WERI-Rb-1 (cell line): ENCODE results near the gene FABP2.
"Not testable (repeated sequence)": the region's sequence is repeated elsewhere in the genome, so short reads cannot be mapped to it uniquely, and the experiment has no call there.

Experiments
- DNase-seq: peaks from one replicate; pipeline ENCODE4 v3.0.0-alpha.2; 2020
- H3K27ac ChIP-seq: fragments of 250-450 bp; sonication (Bioruptor Pico); 2 replicates; pipeline ENCODE4 v1.5.1; 2020; ENCODE audit warnings: mild to moderate bottlenecking, moderate library complexity
- H3K27me3 ChIP-seq: fragments of 250-450 bp; sonication (Bioruptor Pico); 2 replicates; pipeline ENCODE4 v1.5.1; 2021; ENCODE audit warnings: mild to moderate bottlenecking, low read depth, moderate library complexity; ENCODE audit not compliant: insufficient read depth, severe bottlenecking
- H3K36me3 ChIP-seq: fragments of 250-450 bp; sonication (Bioruptor Pico); 2 replicates; pipeline ENCODE4 v1.5.1; 2020; ENCODE audit warnings: mild to moderate bottlenecking, moderate library complexity
- H3K4me3 ChIP-seq: 2 replicates; pipeline ENCODE4 v1.5.1; 2011; ENCODE audit warnings: low read depth, mild to moderate bottlenecking, control low read depth, low read length
- H3K9me3 ChIP-seq: fragments of 250-450 bp; sonication (Bioruptor Pico); 2 replicates; pipeline ENCODE4 v1.5.1; 2021; ENCODE audit warnings: mild to moderate bottlenecking, moderate library complexity; ENCODE audit not compliant: severe bottlenecking
- TF ChIP-seq, protein P1 (sequence below): IDR thresholded peaks from 2 replicates; pipeline ENCODE4 v1.5.1; 2011; ENCODE audit warnings: low read depth, mild to moderate bottlenecking, control low read depth, inconsistent platforms, low read length

Gene FABP2

DNA sequence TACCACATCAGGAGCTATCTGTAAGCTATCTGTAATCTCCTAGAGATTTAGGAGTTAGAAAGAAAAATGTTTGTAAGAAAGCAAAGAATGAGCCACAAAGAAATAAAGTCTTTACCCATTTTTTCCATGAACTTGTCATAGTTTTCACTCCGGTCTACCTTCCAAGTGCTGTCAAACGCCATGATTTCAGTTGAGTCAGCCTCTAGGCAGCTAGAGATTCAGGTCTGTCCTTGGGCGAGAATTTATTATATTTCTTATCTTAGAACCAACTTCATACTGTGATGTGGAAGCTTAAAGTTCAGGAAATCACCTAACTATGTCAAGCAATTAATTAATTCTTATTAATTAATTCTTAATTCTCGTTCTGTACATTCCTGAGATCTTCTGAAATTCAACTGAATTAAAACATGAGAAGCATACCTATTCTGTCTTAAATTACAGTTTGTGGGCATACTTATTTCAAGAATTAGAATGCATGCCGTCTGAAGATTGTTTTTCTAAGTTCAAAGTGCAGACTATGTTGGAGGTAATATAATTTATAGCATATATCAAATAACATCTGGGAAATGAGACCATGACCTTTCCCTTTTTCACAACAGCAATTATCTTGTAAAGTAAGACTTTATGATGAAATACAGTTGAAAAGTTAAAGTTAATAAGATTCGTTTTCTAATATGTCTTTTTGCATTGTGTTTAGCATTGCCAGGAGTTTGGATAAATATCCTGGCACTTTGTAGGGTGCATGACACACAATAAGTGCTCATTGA lies at the start of gene FABP2:
Gene FABP2 (minus strand): TSS at position 218 of the 767 bp plus-strand sequence. CDS start 36 bp downstream, at position 182.
- TF ChIP-seq, protein P1, sequence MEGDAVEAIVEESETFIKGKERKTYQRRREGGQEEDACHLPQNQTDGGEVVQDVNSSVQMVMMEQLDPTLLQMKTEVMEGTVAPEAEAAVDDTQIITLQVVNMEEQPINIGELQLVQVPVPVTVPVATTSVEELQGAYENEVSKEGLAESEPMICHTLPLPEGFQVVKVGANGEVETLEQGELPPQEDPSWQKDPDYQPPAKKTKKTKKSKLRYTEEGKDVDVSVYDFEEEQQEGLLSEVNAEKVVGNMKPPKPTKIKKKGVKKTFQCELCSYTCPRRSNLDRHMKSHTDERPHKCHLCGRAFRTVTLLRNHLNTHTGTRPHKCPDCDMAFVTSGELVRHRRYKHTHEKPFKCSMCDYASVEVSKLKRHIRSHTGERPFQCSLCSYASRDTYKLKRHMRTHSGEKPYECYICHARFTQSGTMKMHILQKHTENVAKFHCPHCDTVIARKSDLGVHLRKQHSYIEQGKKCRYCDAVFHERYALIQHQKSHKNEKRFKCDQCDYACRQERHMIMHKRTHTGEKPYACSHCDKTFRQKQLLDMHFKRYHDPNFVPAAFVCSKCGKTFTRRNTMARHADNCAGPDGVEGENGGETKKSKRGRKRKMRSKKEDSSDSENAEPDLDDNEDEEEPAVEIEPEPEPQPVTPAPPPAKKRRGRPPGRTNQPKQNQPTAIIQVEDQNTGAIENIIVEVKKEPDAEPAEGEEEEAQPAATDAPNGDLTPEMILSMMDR = no peak
- H3K27me3 ChIP-seq = no peaks in the 10 kb centered on the region

DNA sequence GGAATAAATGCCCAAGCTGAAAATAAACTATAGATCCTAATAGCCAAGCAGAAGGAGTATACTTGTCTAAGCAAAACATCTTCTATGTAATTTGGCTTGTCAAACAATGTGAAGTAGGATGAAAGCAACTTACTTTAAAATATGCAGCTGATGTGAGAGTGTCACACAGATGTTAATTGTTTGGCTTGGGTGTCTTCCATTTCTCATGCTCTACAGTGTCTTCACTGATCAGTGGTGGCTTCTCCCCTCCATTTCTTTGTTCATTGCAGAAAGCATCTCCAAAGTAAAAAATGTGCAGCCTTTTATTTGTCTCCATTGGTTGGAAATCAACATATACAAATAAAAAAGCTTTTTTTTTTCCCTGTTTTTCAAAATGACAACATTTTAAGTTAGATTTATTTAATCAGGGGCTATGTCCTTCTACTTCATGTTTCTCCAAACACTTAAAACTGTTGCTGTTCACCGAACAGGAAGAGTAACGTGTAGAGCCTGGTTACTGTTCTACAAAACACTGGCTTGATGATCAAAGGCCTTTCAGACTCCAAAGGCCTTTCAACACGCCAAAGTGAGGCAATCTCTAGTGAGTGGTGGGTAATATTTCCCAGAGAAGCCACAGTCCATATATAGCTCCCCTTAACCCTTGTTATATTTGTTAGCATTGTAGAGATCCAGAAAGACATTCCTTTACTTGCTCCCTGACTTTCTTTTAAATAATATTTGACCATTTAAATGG lies 49.2 kb upstream of the FABP2 start:
- H3K27ac ChIP-seq, H3K36me3 ChIP-seq, H3K27me3 ChIP-seq, DNase-seq, H3K4me3 ChIP-seq, H3K9me3 ChIP-seq: not testable (repeated sequence)

More for the DNA sequence above, at the start of gene FABP2:
- Histone ChIP-seq H3K27ac (no peak within 1 kb of the TSS), H3K9me3 (no peaks in the 10 kb centered on the region), H3K36me3 (no peaks in the 10 kb centered on the region), H3K4me3 (no peak within 1 kb of the TSS)
- no peak for DNase-seq

DNA sequence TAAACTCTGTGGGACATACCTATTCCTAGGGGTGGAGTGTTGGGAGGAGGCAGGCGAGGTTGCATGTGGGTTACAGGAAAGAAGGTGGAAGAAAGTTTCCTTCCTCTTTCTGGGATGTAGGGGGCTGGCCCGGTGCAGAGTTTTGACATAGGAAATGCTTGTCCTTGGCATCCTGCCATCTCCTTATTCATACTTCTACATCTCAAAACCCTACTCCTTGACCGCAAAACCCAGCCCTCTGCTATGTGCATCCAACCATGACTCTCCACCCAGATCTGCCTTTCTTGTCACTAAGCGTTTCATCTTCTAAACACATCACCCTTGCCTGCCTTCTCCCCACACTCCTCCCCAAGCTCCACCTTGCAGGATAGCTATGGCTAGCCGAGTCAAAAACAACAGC lies 48.5 kb upstream of the FABP2 start:
- not testable (repeated sequence) for H3K27me3 ChIP-seq, H3K4me3 ChIP-seq, H3K36me3 ChIP-seq, H3K9me3 ChIP-seq, H3K27ac ChIP-seq, DNase-seq

DNA sequence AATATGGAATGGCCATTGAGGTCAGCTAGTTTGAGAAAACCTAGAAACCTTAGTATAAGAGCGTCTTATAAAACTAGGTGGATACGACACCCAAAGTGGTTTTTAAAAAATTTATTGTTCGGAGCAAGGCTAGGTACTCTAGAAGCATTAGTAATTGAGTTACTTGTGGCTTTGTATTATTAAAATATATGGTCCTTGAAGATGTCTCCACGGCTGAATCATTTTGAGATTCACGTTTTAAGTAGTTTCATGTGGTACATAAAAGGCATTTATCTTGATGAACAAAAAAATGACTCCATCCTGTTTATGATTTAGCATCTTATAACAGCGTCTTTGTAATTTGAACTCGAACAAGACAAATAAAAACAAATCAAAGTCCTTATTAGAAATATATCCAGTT lies 44.9 kb upstream of the FABP2 start:
- not testable (repeated sequence) for H3K9me3 ChIP-seq, H3K27me3 ChIP-seq, H3K4me3 ChIP-seq, H3K36me3 ChIP-seq, H3K27ac ChIP-seq, DNase-seq

DNA sequence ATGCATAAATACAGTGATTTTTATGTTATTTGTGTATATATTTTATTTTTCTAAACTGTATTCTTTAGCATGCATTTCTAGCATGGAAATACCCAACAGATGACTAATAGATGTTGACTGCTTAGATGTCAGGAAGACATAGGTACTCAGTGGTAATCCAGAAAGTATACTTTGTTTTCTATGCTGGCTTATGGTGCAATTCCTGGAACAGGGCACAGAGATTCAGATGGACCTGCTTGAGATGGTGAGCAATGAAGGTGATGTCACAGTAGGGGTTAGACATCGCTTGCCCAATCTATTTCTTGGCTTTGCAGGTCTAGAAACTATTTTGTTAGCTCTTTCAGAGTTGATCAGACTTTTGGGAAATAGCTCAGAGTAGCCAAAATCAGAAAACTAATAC lies 42.3 kb upstream of the FABP2 start:
- not testable (repeated sequence) for H3K27me3 ChIP-seq, H3K9me3 ChIP-seq, H3K4me3 ChIP-seq, H3K36me3 ChIP-seq, DNase-seq, H3K27ac ChIP-seq

DNA sequence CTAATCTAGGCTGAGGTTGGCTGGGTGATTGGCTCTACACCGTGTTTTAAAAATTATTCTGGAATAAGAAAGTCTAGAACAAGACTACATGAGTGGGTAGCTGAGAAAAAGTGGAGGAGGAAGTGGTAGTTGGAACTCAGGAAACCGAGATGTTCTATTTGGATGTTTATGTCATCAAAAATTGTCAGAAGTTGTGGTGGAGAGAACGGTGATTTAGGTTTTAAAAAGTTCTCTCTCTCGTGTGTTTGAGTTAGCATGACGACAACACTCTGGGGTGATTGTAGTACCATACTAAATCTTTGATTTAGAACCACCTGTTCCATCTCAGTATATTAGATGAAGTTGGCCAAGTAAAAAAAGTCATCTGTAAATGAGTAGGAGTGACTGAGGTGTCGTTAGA lies 41.4 kb upstream of the FABP2 start:
- H3K4me3 ChIP-seq, DNase-seq, H3K9me3 ChIP-seq, H3K36me3 ChIP-seq, H3K27ac ChIP-seq, H3K27me3 ChIP-seq: not testable (repeated sequence)

DNA sequence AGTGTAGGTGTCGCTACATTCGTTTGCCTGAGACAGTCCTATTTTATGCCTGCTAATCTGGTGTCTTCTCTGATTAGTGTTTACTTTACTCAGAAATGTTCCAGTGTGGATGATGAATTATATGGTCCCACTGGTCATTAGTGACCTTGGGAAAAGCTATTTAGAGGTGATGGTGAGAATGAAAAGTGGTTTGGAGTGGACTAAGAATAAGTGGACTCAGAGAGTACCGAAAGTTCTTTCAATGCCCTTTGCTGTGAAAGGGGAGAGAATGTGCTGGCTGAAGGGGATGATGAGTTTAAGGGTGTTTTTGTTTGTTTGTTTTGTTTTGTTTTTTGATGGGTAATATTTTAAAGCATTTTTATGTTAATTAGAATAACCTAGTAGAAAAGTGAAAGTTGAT lies 40.5 kb upstream of the FABP2 start:
- H3K9me3 ChIP-seq, H3K4me3 ChIP-seq, DNase-seq: not testable (repeated sequence)

DNA sequence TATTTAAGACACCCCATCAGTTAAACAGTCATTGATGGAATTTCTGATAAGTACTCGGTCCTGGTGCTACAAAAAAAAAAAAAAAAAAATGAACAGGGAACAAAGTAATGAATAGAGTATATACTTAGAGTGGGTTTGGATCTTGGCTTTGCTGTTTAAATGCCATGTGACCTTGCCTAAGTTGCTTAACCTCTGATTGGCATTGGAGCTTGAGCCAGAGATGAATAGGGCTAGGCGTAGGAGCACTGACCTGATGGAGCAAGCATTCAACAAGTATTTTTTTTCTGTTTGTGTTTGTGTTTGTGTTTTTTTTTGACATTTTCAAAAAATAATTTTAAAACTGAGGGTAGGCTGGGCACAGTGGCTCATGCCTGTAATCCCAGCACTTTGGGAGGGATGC lies 37.9 kb upstream of the FABP2 start:
- H3K27me3 ChIP-seq, H3K27ac ChIP-seq, DNase-seq, H3K9me3 ChIP-seq, H3K36me3 ChIP-seq, H3K4me3 ChIP-seq: not testable (repeated sequence)

More for the DNA sequence above, 40.5 kb upstream of the FABP2 start:
- H3K27me3 ChIP-seq, H3K36me3 ChIP-seq, H3K27ac ChIP-seq: not testable (repeated sequence)

DNA sequence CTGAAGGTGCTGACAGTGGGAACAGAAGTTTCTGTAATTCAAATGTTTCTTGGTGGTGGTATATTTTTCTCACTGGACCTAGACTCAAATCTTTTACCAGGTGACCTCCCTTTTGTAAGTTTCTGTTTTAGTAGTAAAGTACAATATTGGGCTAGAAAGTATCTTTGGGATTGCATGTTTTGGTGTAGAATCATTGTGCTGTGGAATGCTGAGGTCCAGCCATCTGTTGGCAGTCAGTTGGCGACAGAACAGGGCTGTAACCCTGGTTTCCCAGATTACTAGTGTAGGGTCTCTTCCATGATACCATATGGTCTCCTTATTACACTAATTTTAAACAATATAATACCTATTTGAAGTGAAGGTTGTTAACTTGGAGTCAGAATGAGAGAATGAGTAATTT lies 34.9 kb upstream of the FABP2 start:
- H3K27me3 ChIP-seq, H3K4me3 ChIP-seq, H3K36me3 ChIP-seq, DNase-seq, H3K9me3 ChIP-seq, H3K27ac ChIP-seq: not testable (repeated sequence)

DNA sequence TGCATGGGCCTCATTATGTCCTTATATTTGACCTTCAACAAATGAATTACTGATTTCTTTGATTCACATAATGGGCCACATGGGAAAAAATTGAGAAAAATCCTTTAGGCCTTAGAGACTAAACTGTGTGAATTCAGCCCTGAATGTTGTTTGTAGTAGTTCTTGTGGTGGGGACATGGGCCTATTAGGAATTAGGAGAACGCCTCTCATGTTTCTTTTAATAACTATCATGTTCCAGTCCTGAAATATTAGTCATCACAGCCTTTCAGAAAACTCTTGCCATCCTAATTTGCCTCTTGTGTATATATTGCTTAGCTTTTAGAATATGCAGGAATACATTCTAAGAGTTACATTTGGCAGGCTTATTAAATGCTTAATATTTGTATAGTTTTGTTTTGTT lies 34.1 kb upstream of the FABP2 start:
- not testable (repeated sequence) for H3K4me3 ChIP-seq, H3K36me3 ChIP-seq

DNA sequence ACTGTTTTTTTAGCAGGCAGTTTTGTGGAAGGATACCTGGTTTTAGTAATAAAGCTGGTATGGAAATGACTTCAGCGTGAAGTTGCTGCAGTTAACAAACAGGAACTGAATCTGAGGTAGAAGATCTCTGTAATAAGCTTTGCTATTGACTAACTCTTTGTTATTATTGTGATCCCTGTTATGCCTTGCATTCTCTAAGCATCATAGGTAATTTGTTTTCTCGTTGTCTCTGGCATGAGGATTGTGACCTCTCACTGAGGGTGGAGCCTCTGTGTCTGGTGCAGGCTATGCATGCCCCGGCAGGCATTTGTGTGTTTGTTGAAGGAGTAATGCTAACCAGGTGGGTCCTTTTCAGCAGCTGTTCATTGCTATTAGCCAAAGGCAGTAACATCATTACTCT lies 31.4 kb upstream of the FABP2 start:
- H3K9me3 ChIP-seq, DNase-seq: not testable (repeated sequence)

More for the DNA sequence above, 34.1 kb upstream of the FABP2 start:
- DNase-seq, H3K27me3 ChIP-seq, H3K27ac ChIP-seq, H3K9me3 ChIP-seq: not testable (repeated sequence)

DNA sequence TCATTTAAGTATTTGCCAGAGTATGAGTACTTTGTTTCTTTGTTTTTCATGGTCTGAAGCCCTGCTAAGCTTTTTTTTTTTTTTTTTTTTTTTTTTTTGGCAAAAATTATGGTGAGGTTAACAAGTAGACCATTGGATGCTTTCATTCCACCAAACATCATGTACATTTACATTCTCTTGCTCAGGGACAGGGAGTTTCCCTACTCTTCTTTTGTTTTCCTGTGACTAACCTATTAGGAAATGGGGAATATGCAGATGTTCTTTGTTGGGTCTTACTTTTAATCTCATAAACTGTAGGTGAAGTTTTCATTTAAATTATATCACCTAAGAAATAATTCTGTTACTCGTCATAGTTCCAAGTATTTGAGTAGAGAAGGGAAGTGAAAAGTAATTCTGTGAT lies 26.2 kb upstream of the FABP2 start:
- not testable (repeated sequence) for H3K27me3 ChIP-seq, DNase-seq, H3K9me3 ChIP-seq, H3K36me3 ChIP-seq, H3K4me3 ChIP-seq, H3K27ac ChIP-seq

More for the DNA sequence above, 31.4 kb upstream of the FABP2 start:
- not testable (repeated sequence) for H3K4me3 ChIP-seq, H3K27ac ChIP-seq, H3K36me3 ChIP-seq, H3K27me3 ChIP-seq

DNA sequence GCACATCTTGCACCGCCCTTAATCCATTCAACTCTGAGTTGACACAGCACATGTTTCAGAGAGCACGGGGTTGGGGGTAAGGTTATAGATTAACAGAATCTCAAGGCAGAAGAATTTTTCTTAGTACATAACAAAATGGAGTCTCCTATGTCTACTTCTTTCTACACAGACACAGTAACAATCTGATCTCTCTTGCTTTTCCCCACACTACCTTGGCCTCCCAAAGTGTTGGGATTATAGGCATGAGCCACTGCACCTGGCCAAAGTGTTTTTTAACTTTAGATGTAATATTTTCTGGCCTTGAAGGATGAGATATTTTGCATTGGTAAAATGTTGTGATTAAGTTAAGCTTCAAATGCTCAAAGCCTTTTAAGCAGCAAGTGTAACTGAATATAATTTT lies 21.4 kb upstream of the FABP2 start:
- DNase-seq, H3K9me3 ChIP-seq, H3K27me3 ChIP-seq, H3K36me3 ChIP-seq, H3K27ac ChIP-seq, H3K4me3 ChIP-seq: not testable (repeated sequence)

DNA sequence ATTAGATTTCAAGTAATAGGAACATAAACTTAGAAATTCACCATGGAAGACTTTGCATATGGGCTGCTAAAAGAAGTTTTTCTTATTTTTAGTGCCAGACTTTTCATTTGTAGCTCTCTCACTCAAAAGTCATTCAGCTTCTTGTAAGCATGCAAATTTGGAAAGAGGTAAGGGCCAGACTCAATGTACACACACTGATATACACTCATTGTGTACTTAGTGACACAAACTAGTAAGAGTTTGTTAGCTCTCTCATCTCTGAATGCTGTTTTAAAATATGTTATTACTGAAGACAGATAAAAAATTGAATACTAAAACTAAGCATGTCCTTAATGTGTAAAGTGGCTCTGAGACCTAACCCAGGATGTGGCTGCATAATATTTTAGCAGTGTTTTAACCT lies 18.0 kb upstream of the FABP2 start:
- not testable (repeated sequence) for H3K9me3 ChIP-seq, DNase-seq, H3K36me3 ChIP-seq, H3K4me3 ChIP-seq, H3K27me3 ChIP-seq, H3K27ac ChIP-seq
